ENCODE measurements around the gene GABRB2.

The GABRB2 gene

DNA sequence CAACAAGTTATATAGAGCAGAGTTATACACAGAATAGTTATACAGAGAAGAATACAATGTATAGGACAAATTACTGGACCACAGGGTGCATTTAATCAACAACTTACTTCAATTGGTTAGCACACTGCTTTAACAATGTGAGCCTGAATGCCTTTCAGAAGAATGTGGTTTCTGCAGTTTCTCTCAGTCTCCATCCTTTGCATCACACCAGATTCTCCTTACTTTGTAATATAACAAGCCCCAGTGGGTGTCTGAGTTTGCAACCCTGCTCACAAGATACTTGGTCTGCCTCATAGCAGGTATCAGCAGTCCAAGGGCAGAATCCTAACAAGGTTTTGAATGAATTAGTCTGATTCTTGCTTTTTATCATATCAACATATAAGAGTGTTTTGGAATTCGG is 114.6 kb downstream of the GABRB2 start:
- DNase-seq (ENCODE audit: insufficient read length, low spot score) (no peak), FAIRE-seq (no peak)
- TF ChIP-seq, protein P1, sequence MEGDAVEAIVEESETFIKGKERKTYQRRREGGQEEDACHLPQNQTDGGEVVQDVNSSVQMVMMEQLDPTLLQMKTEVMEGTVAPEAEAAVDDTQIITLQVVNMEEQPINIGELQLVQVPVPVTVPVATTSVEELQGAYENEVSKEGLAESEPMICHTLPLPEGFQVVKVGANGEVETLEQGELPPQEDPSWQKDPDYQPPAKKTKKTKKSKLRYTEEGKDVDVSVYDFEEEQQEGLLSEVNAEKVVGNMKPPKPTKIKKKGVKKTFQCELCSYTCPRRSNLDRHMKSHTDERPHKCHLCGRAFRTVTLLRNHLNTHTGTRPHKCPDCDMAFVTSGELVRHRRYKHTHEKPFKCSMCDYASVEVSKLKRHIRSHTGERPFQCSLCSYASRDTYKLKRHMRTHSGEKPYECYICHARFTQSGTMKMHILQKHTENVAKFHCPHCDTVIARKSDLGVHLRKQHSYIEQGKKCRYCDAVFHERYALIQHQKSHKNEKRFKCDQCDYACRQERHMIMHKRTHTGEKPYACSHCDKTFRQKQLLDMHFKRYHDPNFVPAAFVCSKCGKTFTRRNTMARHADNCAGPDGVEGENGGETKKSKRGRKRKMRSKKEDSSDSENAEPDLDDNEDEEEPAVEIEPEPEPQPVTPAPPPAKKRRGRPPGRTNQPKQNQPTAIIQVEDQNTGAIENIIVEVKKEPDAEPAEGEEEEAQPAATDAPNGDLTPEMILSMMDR (IDR thresholded peaks at IDR 0.05; ENCODE audit: insufficient read depth, missing control alignments): no peak

DNA sequence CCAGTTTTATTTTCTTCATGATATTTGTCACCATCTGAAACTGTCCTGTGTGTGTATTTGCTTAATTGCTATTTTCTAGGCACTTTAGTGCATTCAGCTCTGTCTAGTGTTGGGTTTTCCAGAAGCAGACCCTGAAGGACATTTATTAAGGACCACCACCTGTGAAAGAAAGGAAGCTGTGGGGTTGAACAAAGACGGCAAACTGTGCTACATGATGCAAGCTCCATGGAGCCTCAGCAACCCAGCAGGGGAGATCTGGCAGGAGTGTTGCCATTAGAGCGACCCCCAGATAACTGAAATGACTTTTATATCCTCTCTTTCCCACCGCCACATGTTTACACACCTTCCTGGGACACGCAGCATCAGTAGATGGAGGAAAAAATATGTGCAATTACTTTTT is 125.5 kb downstream of the GABRB2 start:
- FAIRE-seq (no peak), DNase-seq (ENCODE audit: insufficient read length, low spot score) (no peak)
- TF ChIP-seq, protein P1 (IDR thresholded peaks at IDR 0.05; ENCODE audit: insufficient read depth, missing control alignments): no peak

DNA sequence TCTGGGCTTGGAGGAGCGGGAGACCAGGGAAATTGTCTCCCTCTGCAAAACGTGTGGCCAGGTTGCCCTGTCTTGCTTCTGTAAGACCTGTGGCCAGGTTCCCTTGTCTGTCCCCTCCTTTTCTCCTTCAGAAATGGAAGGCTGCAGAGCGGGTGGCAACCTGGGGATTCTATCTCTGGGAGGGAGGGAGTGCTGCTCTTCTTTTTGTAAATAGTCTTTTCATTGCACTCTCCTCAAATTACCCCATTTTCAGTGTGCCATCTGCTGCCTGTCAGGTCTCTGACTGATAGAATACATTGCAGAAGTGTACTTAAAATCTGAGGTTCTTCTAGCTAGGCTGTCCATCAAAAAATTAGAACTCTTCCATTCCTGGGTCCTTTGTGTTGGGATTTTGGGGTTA is 126.0 kb downstream of the GABRB2 start:
- FAIRE-seq (no peak), DNase-seq (ENCODE audit: insufficient read length, low spot score) (no peak)

DNA sequence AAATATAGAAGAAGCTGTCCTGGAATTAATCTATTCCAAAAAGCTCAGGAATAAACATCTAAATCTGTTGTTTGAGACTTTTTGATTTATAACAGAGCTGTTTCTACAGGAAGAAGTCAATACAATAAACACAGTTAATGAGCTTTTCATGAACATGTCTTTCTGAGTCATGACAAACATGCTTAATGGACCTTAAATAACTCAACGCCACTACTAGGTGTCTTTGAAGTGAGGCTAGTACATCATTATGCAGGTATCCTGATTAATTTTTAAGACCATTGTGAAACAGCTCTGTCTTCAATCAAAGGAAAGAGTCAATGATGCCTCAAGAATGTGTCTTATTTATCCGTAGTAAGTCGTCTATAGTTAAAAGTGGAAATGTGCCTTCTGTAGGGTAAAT is 131.6 kb downstream of the GABRB2 start:
- DNase-seq (ENCODE audit: insufficient read length, low spot score) (no peak), FAIRE-seq (no peak)

More for the DNA sequence above, 126.0 kb downstream of the GABRB2 start:
- TF ChIP-seq, protein P1 (IDR thresholded peaks at IDR 0.05; ENCODE audit: insufficient read depth, missing control alignments): no peak

DNA sequence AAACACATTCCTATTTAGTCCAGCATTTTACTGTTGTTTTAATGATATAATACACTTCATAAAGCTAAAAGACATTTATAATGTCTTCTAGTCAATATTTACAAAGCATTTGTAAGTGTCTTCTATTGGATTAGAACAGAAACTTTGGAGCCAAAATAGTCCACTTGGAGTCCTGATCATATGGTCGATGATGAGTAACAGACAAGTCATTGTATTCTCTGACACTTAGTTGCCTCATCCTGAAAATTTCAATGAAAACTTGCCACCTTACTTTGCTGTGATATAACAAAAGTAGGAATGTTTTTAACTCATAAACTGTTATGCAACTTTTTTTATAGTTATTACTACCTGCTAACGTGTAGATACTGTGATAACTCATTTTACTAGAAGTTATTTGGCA is 132.5 kb downstream of the GABRB2 start:
- no peak for FAIRE-seq
- no peak for DNase-seq (ENCODE audit: insufficient read length, low spot score)
- TF ChIP-seq, protein P1 (IDR thresholded peaks at IDR 0.05; ENCODE audit: insufficient read depth, missing control alignments): no peak

More for the DNA sequence above, 131.6 kb downstream of the GABRB2 start:
- TF ChIP-seq, protein P1 (IDR thresholded peaks at IDR 0.05; ENCODE audit: insufficient read depth, missing control alignments): no peak

DNA sequence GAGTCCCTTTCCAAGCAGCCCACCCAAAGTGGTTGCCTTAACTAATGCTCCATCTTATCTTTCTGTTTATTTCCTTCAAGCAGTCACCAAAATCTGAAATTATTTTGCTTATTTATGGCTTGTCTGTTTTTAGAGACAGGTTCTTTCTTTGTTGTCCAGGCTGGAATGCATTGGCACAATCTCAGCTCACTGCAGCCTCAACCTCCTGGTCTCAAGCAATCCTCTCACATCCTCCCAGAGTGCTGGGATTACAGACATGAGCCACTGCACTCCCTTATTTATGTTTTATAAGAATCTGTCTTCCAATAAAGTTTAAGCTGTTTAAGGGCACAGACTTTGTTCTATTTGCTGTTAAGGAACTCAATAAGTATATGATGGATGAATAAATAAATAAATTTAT is 133.7 kb downstream of the GABRB2 start:
- DNase-seq (ENCODE audit: insufficient read length, low spot score) (no peak), FAIRE-seq (no peak)
- TF ChIP-seq, protein P1 (IDR thresholded peaks at IDR 0.05; ENCODE audit: insufficient read depth, missing control alignments): no peak

DNA sequence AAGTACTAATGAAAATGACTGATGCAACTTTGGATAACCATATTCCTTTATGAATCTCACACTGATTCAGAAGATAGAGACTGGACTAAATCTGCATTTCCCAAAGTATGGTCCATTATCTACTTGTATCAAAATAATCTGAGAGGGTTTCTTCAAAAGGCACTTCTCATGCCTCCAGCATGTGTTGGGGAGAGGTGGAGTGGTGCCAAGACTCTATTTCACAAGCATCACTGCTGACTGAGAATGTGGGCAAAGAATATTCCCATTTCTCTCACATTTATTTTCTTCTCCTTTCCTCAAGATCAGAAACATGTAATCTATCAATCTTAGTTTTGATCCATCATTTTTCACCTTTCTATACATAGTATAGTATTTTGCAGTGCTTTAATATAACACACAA is 135.4 kb downstream of the GABRB2 start:
- no peak for FAIRE-seq
- DNase-seq (ENCODE audit: insufficient read length, low spot score): no peak

More for the DNA sequence above, 135.4 kb downstream of the GABRB2 start:
- TF ChIP-seq, protein P1 (IDR thresholded peaks at IDR 0.05; ENCODE audit: insufficient read depth, missing control alignments): no peak
